K562 treated with DMSO at 1 percent for 12 hours (cell line): ENCODE results near the gene TMSB15A. TPM values are rescaled to one million over a fixed set of nuclear protein-coding genes. Genes with fewer than 3 reads are reported as not detected.

Experiments used
- total RNA-seq: library from RNA; unstranded; fragments of 300-600 nt; gene quantifications from 2 replicates; pipeline ENCODE4 v1.2.3, GENCODE V29; 2022; ENCODE audit not compliant: insufficient read depth

The TMSB15A gene
- total RNA-seq, result not detected in 2 replicates

GRCh38 chrX:102515975-102516941 is at the start of gene TMSB15A:
TSS of gene TMSB15A (minus strand) at chrX:102516739.

GRCh38 chrX:102471762-102472220 is 44.7 kb downstream of the TMSB15A start, which contains the start of gene TCP11X2:
TSS of gene TCP11X2 (minus strand) at chrX:102471812.

Other genes starting within 250 kb of the TMSB15A start
- 20.2 and 25.3 TPM in 2 replicates for gene NXF2B, start 76.7 kb downstream of the TMSB15A start, total RNA-seq
- not detected in 2 replicates for gene TCP11X2, start 44.9 kb downstream of the TMSB15A start, total RNA-seq
- gene ARMCX5, start 82.8 kb upstream of the TMSB15A start, total RNA-seq, result 3.2 and 13.8 TPM in 2 replicates
- 0.13 and 0.35 TPM in 2 replicates for gene GPRASP1, start 134.7 kb upstream of the TMSB15A start, total RNA-seq
- gene GPRASP2, start 195.7 kb upstream of the TMSB15A start, total RNA-seq, result 1.7 and 9.0 TPM in 2 replicates
- 0.50 and 3.6 TPM in 2 replicates for gene GPRASP3, start 204.0 kb upstream of the TMSB15A start, total RNA-seq